Panc1 (cell line): ENCODE data around the gene ARFGAP1.

Experiments
- CTCF ChIP-seq: fragments of 450-650 bp; IDR thresholded peaks from 2 replicates; pipeline ENCODE4 v1.5.1; 2017; ENCODE audit warnings: mild to moderate bottlenecking
- POLR2AphosphoS5 ChIP-seq: IDR thresholded peaks from 2 replicates; pipeline ENCODE4 v1.6.1; 2012; ENCODE audit warnings: mild to moderate bottlenecking, low read depth, low read length, moderate library complexity
- REST ChIP-seq, 2 experiments: IDR thresholded peaks; 2 replicates each; pipeline ENCODE4 v1.6.1; 2011 to 2012; ENCODE audit warnings: low read depth in 2 of 2, control low read depth in 1 of 2, low read length in 1 of 2, mild to moderate bottlenecking in 1 of 2, moderate library complexity in 1 of 2; ENCODE audit not compliant: insufficient read depth in 1 of 2
- SIN3A ChIP-seq: IDR thresholded peaks from 2 replicates; pipeline ENCODE4 v1.6.1; 2012; ENCODE audit warnings: low read depth, mild to moderate bottlenecking, low read length, moderate library complexity, borderline replicate concordance; ENCODE audit not compliant: insufficient read depth

GRCh38 chr20:63261795-63262528, 10.7 kb upstream of the ARFGAP1 start:
- TF ChIP-seq CTCF (no peak), SIN3A (no peak), REST (IDR thresholded peaks at IDR 0.05; ENCODE audit: insufficient read depth in 1 of 2, low read depth in 2 of 2, low read length in 1 of 2) (no peak), POLR2AphosphoS5 (no peak)
